ENCODE results near the gene NTM. TPM values are rescaled to one million over a fixed set of nuclear protein-coding genes. Genes with fewer than 3 reads are reported as not detected.

The NTM gene
- total RNA-seq, 1 experiment from 2014 or later = 16.4 TPM

- TF ChIP-seq ARID4B (CRISPR knock-in tag; IDR thresholded peaks at IDR 0.05; ENCODE audit: borderline replicate concordance) (no peak), GTF2I (CRISPR knock-in tag; conservative IDR thresholded peaks at IDR 0.05) (no peak), ZSCAN18 (CRISPR knock-in tag; IDR thresholded peaks at IDR 0.05) (no peak)
These were observed 529.6 kb downstream of the NTM start (continued) for GRCh38 chr11:131899950-131900580.

DNA sequence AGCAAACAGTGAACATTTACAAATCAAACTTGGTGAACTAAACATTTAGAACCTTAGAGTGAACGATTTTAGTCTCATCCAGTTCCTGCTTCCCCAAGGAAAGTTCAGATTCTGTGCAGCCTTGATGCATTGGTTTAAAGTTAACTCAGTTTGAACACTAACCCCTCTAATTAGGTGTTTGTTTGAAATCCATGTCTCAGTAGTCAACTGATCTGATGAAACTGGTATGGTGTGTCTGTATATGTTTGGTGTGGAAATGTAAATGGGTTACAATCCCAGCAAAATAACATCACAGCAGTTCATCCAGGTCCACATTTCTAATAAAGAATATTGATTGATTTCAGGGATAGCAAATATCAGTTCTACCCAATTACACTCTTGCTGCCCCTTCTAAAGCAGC lies 532.0 kb downstream of the NTM start:
- Mint-ChIP-seq H3K4me3 (no peak overlapping the region), H3K9me3 (no peaks in the 10 kb centered on the region), H3K27me3 (ENCODE audit: low read depth) (no peaks in the 10 kb centered on the region), H3K4me1 (peaks cover 62% of the 10 kb centered on the region), H3K36me3 (no peaks in the 10 kb centered on the region), H3K27ac (no peak overlapping the region)
- CTCF ChIA-PET = interaction anchor here (1.5 to 2.8 kb wide), 2 partner anchors 224 to 376 kb away, joined by 3 to 11 read pairs; no protein-coding TSS in a partner anchor
- ATAC-seq (no peak), DNase-seq (ENCODE audit: low spot score) (no peak)
- POLR2A ChIA-PET = no interaction called here
- TF ChIP-seq ZNF423 (CRISPR knock-in tag; IDR thresholded peaks at IDR 0.05) = no peak
- no peak for TF ChIP-seq JAZF1 (CRISPR knock-in tag; IDR thresholded peaks at IDR 0.05)
- no peak for TF ChIP-seq CBFB (CRISPR knock-in tag; IDR thresholded peaks at IDR 0.05; ENCODE audit: low read depth)
- TF ChIP-seq GABPB1 (CRISPR knock-in tag; IDR thresholded peaks at IDR 0.05) = no peak
- TF ChIP-seq, protein P1, sequence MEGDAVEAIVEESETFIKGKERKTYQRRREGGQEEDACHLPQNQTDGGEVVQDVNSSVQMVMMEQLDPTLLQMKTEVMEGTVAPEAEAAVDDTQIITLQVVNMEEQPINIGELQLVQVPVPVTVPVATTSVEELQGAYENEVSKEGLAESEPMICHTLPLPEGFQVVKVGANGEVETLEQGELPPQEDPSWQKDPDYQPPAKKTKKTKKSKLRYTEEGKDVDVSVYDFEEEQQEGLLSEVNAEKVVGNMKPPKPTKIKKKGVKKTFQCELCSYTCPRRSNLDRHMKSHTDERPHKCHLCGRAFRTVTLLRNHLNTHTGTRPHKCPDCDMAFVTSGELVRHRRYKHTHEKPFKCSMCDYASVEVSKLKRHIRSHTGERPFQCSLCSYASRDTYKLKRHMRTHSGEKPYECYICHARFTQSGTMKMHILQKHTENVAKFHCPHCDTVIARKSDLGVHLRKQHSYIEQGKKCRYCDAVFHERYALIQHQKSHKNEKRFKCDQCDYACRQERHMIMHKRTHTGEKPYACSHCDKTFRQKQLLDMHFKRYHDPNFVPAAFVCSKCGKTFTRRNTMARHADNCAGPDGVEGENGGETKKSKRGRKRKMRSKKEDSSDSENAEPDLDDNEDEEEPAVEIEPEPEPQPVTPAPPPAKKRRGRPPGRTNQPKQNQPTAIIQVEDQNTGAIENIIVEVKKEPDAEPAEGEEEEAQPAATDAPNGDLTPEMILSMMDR (IDR thresholded peaks at IDR 0.05) = no peak
- no peak for TF ChIP-seq AR (CRISPR knock-in tag; IDR thresholded peaks at IDR 0.05)
- TF ChIP-seq, protein P2, sequence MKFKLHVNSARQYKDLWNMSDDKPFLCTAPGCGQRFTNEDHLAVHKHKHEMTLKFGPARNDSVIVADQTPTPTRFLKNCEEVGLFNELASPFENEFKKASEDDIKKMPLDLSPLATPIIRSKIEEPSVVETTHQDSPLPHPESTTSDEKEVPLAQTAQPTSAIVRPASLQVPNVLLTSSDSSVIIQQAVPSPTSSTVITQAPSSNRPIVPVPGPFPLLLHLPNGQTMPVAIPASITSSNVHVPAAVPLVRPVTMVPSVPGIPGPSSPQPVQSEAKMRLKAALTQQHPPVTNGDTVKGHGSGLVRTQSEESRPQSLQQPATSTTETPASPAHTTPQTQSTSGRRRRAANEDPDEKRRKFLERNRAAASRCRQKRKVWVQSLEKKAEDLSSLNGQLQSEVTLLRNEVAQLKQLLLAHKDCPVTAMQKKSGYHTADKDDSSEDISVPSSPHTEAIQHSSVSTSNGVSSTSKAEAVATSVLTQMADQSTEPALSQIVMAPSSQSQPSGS (CRISPR knock-in tag; IDR thresholded peaks at IDR 0.05; ENCODE audit: borderline replicate concordance, low read depth) = no peak
- no peak for TF ChIP-seq ZNF416 (CRISPR knock-in tag; IDR thresholded peaks at IDR 0.05)
- TF ChIP-seq, protein P3, sequence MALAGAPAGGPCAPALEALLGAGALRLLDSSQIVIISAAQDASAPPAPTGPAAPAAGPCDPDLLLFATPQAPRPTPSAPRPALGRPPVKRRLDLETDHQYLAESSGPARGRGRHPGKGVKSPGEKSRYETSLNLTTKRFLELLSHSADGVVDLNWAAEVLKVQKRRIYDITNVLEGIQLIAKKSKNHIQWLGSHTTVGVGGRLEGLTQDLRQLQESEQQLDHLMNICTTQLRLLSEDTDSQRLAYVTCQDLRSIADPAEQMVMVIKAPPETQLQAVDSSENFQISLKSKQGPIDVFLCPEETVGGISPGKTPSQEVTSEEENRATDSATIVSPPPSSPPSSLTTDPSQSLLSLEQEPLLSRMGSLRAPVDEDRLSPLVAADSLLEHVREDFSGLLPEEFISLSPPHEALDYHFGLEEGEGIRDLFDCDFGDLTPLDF (CRISPR knock-in tag; IDR thresholded peaks at IDR 0.05) = no peak
- no peak for TF ChIP-seq SMAD3 (CRISPR knock-in tag; IDR thresholded peaks at IDR 0.05; ENCODE audit: borderline replicate concordance)
- no peak for TF ChIP-seq MXD4 (CRISPR knock-in tag; IDR thresholded peaks at IDR 0.05; ENCODE audit: borderline replicate concordance)
- TF ChIP-seq ELF4 (CRISPR knock-in tag; IDR thresholded peaks at IDR 0.05; ENCODE audit: low read depth) = no peak
- no peak for TF ChIP-seq MAX (CRISPR knock-in tag; IDR thresholded peaks at IDR 0.05)
- TF ChIP-seq MYBL2 (CRISPR knock-in tag; IDR thresholded peaks at IDR 0.05) = no peak
- TF ChIP-seq SOX15 (CRISPR knock-in tag; IDR thresholded peaks at IDR 0.05) = no peak
- TF ChIP-seq, protein P4, sequence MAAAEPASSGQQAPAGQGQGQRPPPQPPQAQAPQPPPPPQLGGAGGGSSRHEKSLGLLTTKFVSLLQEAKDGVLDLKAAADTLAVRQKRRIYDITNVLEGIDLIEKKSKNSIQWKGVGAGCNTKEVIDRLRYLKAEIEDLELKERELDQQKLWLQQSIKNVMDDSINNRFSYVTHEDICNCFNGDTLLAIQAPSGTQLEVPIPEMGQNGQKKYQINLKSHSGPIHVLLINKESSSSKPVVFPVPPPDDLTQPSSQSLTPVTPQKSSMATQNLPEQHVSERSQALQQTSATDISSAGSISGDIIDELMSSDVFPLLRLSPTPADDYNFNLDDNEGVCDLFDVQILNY (CRISPR knock-in tag; IDR thresholded peaks at IDR 0.05) = no peak
- TF ChIP-seq GRHL2 (CRISPR knock-in tag; IDR thresholded peaks at IDR 0.05; ENCODE audit: insufficient replicate concordance, severe bottlenecking) = no peak
- no peak for TF ChIP-seq CREB1 (CRISPR knock-in tag; IDR thresholded peaks at IDR 0.05)
- no peak for TF ChIP-seq ATF3 (CRISPR knock-in tag; conservative IDR thresholded peaks at IDR 0.05)
